Measurements from ENCODE around the gene DPF1.

Gene DPF1

DNA sequence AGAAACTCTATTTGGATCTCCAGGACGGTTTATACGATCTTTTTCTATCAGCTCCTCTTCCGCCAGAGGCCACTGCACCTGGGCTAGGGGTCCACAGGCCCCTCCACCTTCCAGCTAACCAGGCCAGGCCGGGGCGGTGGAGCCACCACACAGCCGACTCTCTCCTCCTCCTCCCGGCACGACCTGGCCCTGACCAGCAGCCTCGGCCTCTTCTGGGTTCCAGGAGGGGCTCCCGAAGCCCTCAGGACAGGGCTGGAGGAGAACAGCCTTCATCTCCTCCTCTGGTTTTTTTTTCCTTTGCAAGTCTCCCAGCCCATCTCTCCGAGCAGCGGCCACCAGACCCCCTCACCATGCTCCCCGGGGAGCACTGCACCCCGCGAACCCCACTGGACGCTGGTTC, 17.1 kb downstream of the DPF1 start:
- TF ChIP-seq PPARA (CRISPR knock-in tag; IDR thresholded peaks at IDR 0.05; ENCODE audit: borderline replicate concordance), result no peak
- TF ChIP-seq SNAI2 (CRISPR knock-in tag; IDR thresholded peaks at IDR 0.05), result no peak
- TF ChIP-seq, protein P1, sequence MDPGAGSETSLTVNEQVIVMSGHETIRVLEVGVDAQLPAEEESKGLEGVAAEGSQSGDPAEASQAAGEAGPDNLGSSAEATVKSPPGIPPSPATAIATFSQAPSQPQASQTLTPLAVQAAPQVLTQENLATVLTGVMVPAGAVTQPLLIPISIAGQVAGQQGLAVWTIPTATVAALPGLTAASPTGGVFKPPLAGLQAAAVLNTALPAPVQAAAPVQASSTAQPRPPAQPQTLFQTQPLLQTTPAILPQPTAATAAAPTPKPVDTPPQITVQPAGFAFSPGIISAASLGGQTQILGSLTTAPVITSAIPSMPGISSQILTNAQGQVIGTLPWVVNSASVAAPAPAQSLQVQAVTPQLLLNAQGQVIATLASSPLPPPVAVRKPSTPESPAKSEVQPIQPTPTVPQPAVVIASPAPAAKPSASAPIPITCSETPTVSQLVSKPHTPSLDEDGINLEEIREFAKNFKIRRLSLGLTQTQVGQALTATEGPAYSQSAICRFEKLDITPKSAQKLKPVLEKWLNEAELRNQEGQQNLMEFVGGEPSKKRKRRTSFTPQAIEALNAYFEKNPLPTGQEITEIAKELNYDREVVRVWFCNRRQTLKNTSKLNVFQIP (CRISPR knock-in tag; IDR thresholded peaks at IDR 0.05; ENCODE audit: borderline replicate concordance, low read depth), result no peak
- no peak for TF ChIP-seq TCF4 (CRISPR knock-in tag; IDR thresholded peaks at IDR 0.05; ENCODE audit: borderline replicate concordance)
- no peak for TF ChIP-seq GLIS3 (CRISPR knock-in tag; IDR thresholded peaks at IDR 0.05)
- TF ChIP-seq, protein P2, sequence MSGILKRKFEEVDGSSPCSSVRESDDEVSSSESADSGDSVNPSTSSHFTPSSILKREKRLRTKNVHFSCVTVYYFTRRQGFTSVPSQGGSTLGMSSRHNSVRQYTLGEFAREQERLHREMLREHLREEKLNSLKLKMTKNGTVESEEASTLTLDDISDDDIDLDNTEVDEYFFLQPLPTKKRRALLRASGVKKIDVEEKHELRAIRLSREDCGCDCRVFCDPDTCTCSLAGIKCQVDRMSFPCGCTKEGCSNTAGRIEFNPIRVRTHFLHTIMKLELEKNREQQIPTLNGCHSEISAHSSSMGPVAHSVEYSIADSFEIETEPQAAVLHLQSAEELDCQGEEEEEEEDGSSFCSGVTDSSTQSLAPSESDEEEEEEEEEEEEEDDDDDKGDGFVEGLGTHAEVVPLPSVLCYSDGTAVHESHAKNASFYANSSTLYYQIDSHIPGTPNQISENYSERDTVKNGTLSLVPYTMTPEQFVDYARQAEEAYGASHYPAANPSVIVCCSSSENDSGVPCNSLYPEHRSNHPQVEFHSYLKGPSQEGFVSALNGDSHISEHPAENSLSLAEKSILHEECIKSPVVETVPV (CRISPR knock-in tag; IDR thresholded peaks at IDR 0.05), result no peak
- no peak for TF ChIP-seq ESRRG (CRISPR knock-in tag; IDR thresholded peaks at IDR 0.05)
- TF ChIP-seq BACH2 (CRISPR knock-in tag; IDR thresholded peaks at IDR 0.05; ENCODE audit: borderline replicate concordance), result no peak
- no peak for TF ChIP-seq ZNF70 (CRISPR knock-in tag; IDR thresholded peaks at IDR 0.05)
- TF ChIP-seq, protein P3, sequence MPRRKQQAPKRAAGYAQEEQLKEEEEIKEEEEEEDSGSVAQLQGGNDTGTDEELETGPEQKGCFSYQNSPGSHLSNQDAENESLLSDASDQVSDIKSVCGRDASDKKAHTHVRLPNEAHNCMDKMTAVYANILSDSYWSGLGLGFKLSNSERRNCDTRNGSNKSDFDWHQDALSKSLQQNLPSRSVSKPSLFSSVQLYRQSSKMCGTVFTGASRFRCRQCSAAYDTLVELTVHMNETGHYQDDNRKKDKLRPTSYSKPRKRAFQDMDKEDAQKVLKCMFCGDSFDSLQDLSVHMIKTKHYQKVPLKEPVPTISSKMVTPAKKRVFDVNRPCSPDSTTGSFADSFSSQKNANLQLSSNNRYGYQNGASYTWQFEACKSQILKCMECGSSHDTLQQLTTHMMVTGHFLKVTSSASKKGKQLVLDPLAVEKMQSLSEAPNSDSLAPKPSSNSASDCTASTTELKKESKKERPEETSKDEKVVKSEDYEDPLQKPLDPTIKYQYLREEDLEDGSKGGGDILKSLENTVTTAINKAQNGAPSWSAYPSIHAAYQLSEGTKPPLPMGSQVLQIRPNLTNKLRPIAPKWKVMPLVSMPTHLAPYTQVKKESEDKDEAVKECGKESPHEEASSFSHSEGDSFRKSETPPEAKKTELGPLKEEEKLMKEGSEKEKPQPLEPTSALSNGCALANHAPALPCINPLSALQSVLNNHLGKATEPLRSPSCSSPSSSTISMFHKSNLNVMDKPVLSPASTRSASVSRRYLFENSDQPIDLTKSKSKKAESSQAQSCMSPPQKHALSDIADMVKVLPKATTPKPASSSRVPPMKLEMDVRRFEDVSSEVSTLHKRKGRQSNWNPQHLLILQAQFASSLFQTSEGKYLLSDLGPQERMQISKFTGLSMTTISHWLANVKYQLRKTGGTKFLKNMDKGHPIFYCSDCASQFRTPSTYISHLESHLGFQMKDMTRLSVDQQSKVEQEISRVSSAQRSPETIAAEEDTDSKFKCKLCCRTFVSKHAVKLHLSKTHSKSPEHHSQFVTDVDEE (CRISPR knock-in tag; IDR thresholded peaks at IDR 0.05), result no peak
- TF ChIP-seq ZNF565 (CRISPR knock-in tag; conservative IDR thresholded peaks at IDR 0.05; ENCODE audit: low read depth), result no peak
- TF ChIP-seq ARNTL (CRISPR knock-in tag; IDR thresholded peaks at IDR 0.05; ENCODE audit: borderline replicate concordance, low read depth), result no peak
- no peak for TF ChIP-seq ZFP3 (CRISPR knock-in tag; IDR thresholded peaks at IDR 0.05)
- TF ChIP-seq, protein P4, sequence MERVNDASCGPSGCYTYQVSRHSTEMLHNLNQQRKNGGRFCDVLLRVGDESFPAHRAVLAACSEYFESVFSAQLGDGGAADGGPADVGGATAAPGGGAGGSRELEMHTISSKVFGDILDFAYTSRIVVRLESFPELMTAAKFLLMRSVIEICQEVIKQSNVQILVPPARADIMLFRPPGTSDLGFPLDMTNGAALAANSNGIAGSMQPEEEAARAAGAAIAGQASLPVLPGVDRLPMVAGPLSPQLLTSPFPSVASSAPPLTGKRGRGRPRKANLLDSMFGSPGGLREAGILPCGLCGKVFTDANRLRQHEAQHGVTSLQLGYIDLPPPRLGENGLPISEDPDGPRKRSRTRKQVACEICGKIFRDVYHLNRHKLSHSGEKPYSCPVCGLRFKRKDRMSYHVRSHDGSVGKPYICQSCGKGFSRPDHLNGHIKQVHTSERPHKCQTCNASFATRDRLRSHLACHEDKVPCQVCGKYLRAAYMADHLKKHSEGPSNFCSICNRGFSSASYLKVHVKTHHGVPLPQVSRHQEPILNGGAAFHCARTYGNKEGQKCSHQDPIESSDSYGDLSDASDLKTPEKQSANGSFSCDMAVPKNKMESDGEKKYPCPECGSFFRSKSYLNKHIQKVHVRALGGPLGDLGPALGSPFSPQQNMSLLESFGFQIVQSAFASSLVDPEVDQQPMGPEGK (CRISPR knock-in tag; IDR thresholded peaks at IDR 0.05; ENCODE audit: borderline replicate concordance), result no peak
- TF ChIP-seq, protein P5, sequence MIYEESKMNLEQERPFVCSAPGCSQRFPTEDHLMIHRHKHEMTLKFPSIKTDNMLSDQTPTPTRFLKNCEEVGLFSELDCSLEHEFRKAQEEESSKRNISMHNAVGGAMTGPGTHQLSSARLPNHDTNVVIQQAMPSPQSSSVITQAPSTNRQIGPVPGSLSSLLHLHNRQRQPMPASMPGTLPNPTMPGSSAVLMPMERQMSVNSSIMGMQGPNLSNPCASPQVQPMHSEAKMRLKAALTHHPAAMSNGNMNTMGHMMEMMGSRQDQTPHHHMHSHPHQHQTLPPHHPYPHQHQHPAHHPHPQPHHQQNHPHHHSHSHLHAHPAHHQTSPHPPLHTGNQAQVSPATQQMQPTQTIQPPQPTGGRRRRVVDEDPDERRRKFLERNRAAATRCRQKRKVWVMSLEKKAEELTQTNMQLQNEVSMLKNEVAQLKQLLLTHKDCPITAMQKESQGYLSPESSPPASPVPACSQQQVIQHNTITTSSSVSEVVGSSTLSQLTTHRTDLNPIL (CRISPR knock-in tag; IDR thresholded peaks at IDR 0.05; ENCODE audit: low read depth), result no peak
- no peak for TF ChIP-seq OSR1 (CRISPR knock-in tag; IDR thresholded peaks at IDR 0.05)
- TF ChIP-seq ZNF8 (CRISPR knock-in tag; IDR thresholded peaks at IDR 0.05), result no peak
- TF ChIP-seq CSDC2 (CRISPR knock-in tag; IDR thresholded peaks at IDR 0.05), result no peak
- no peak for TF ChIP-seq ZFP30 (CRISPR knock-in tag; IDR thresholded peaks at IDR 0.05)
- ATAC-seq, result no peak

DNA sequence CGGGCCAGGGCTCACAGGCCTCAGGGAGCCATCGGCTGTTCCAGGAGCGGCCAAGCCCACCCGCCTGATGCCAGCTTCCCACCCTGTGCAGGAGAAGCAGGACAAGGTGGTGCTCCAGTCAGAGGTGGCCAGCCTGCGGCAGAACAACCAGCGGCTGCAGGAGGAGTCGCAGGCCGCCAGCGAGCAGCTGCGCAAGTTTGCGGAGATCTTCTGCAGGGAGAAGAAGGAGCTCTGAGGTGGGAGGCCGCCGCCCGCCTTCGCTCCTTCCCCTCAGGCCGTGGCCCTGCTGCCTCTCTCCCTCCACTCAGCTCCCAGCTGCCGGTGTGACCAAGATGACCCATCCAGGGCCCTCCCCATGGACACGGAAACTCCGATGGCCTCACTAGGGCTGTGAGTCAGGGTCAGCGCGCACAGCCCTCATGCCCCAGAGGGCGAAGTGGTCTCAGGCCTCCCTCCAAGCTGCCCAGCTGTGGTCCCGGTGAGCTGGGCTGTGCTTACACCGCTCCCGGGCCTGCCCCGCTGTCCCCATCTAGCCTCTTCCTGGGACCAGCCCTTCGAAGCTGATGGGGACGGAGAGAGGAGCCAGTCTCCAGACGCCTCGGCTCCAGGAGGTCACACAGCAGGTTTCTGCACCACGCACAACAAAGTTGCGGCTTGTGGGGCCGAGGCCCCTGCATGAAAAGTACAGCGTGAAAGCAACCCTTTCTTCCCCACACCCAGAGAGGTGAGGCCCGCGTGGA, 17.8 kb downstream of the DPF1 start:
- no peak for ATAC-seq
- TF ChIP-seq, protein P3 (CRISPR knock-in tag; IDR thresholded peaks at IDR 0.05), result no peak
